ENCODE measurements around the gene PPP2R2B.

Gene PPP2R2B

DNA sequence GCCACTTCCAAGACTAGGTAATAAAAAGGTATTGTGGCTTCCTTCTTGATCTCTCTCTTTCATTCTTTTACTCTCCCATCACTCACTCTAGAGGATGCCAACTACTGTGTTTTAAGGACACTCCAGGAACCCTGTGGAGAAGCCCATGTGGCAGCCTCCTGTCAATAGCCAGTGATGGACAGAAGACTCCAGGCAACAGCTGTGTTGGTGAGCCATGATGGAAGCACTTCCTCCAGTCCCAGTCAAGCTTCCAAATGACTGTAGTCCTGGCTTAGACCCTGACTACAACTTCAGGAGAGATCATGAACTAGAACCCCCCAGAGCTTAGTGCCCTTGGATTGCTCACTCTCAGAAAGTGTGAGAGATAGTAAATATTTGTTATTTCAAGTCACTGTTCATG lies 123.9 kb downstream of the PPP2R2B start:
- TF ChIP-seq, protein P1, sequence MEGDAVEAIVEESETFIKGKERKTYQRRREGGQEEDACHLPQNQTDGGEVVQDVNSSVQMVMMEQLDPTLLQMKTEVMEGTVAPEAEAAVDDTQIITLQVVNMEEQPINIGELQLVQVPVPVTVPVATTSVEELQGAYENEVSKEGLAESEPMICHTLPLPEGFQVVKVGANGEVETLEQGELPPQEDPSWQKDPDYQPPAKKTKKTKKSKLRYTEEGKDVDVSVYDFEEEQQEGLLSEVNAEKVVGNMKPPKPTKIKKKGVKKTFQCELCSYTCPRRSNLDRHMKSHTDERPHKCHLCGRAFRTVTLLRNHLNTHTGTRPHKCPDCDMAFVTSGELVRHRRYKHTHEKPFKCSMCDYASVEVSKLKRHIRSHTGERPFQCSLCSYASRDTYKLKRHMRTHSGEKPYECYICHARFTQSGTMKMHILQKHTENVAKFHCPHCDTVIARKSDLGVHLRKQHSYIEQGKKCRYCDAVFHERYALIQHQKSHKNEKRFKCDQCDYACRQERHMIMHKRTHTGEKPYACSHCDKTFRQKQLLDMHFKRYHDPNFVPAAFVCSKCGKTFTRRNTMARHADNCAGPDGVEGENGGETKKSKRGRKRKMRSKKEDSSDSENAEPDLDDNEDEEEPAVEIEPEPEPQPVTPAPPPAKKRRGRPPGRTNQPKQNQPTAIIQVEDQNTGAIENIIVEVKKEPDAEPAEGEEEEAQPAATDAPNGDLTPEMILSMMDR (IDR thresholded peaks at IDR 0.05) = no peak
- Histone ChIP-seq H3K4me3 (no peak overlapping the region), H3K27ac (no peak overlapping the region)
- DNase-seq (ENCODE audit: low spot score) = no peak

DNA sequence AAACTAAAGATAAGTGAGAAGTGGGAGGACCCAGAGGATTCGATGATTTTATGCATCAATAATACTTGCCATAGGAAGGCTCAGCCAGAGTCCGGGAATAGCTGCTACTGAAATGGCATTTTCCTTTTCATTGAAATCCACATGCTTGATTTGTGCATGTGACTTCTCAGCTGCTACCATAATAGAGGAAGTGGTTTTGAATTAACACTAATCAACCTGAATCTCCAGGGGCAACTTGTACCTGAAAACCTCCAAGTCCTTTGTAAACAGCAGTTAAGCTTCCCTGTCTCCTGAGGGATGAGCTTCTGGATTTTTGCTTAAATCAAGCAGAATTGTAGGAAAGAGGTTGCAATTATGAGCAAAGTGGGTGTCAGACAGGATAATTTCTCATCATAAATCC lies 124.9 kb downstream of the PPP2R2B start:
- no peak for DNase-seq (ENCODE audit: low spot score)
- Histone ChIP-seq H3K4me3 (no peak overlapping the region), H3K27ac (no peak overlapping the region)
- TF ChIP-seq, protein P1 (IDR thresholded peaks at IDR 0.05) = no peak

DNA sequence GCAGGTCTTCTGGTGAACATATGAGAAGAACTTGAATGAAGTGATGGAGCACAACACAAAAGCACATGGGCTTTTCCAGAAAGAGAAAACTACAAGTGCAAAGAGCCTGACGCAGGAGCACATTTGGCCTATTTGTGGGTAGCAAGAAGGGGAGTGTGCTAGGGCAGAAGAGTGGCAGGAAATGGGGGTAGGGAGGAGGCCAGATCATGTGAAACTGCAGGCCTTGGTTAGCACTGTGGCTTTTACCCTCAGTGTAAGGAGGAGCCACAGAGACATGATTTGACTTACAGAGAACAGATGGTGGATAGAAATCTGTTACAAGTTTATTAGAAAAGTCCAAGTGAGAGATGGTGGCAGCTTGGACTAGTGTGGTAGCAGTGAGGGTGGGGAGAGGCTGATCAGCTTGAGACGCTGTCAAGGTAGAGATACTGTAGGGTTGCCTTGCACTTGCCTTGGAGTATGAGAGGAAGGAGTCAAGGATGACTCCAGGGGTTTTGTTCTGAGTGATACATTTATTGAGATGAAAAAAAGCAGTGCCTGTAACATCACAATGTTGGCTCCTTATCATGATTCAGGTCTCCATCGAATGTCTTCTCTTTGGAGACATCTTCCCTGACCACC lies 126.7 kb downstream of the PPP2R2B start:
- no peak overlapping the region for H3K4me3 ChIP-seq
- no peak overlapping the region for H3K27ac ChIP-seq
- TF ChIP-seq, protein P1 (IDR thresholded peaks at IDR 0.05) = no peak
- DNase-seq (ENCODE audit: low spot score) = no peak

DNA sequence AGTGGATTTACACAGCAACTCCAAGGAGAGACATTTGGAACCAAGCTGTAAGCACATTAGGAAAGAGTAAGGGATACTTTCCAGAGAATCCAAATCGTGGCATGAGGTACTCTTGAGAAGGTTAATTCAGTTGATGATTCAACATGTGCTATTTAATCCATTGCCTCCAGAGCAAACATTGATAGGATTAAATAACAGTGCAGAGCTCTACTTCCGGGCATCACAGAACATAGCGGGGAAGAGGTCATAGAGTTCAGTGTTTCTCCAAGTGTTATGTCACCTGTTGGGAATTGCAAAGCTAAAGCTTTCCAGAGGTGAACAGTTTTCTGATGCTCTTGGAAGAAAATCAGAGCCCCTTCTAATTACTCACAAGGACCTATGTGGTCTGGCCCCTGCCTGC lies 127.5 kb downstream of the PPP2R2B start:
- Histone ChIP-seq H3K4me3 (no peak overlapping the region), H3K27ac (no peak overlapping the region)
- TF ChIP-seq, protein P1 (IDR thresholded peaks at IDR 0.05) = no peak
- no peak for DNase-seq (ENCODE audit: low spot score)

DNA sequence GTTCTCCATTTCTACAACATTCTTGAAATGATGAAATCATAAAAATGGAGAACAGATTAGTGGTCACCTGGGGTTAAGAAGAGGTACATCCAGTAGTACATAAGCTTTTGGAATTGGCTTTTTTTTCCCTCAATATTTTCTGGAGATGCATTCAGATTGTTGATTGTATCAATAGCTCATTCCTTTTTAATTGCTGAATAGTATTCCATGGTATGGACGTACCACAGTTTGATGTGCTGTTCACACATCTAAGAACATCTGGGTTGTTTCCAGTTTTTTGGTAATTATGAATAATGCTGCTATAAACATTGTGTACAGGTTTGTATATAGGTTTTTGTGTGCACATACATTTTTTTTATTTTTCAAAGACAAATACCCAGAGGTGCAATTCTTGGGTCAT lies 130.0 kb downstream of the PPP2R2B start:
- no peak for DNase-seq (ENCODE audit: low spot score)
- no peak overlapping the region for H3K4me3 ChIP-seq
- H3K27ac ChIP-seq = no peak overlapping the region
- TF ChIP-seq, protein P1 (IDR thresholded peaks at IDR 0.05) = no peak

DNA sequence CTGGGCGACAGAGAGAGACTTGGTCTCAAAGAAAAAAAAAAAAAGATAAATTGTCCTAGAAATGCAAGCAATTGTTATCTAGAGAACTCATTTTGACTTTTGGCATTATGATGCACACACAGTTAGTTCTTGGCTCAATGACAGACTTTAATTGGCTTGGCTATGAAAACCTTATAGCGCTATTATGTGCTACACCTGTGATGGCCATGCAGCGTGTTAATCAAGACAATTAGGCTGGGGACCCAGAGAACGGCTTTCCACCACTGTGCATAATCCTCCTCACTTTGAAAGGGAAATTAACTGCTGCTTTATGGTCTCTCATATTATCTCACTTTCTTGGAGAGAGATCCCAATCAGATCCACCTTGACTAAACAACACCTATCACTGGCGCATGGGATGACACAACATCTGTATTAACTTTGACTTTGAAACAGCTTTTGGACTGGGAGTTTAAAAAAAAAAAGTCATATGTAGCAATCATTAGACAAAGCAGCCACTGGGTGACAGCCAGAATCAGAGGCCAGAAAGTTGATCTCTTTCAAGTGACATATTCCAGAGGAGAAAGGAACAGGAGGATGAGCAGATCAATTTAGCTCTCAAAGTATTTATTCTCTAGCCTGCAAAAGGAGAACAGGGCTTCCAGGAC lies 132.5 kb downstream of the PPP2R2B start:
- H3K27ac ChIP-seq = no peak overlapping the region
- DNase-seq (ENCODE audit: low spot score) = no peak
- no peak overlapping the region for H3K4me3 ChIP-seq
- TF ChIP-seq, protein P1 (IDR thresholded peaks at IDR 0.05) = no peak
